GM18517 (cell line): ENCODE measurements around the gene SLC4A5.

Source experiments
- ATAC-seq: cut with Tn5 transposase; IDR thresholded peaks from one replicate; pipeline ENCODE4 v1.9.1; 2021; ENCODE audit warnings: mild to moderate bottlenecking, moderate library complexity; ENCODE audit not compliant: unreplicated experiment

The SLC4A5 gene, protein sequence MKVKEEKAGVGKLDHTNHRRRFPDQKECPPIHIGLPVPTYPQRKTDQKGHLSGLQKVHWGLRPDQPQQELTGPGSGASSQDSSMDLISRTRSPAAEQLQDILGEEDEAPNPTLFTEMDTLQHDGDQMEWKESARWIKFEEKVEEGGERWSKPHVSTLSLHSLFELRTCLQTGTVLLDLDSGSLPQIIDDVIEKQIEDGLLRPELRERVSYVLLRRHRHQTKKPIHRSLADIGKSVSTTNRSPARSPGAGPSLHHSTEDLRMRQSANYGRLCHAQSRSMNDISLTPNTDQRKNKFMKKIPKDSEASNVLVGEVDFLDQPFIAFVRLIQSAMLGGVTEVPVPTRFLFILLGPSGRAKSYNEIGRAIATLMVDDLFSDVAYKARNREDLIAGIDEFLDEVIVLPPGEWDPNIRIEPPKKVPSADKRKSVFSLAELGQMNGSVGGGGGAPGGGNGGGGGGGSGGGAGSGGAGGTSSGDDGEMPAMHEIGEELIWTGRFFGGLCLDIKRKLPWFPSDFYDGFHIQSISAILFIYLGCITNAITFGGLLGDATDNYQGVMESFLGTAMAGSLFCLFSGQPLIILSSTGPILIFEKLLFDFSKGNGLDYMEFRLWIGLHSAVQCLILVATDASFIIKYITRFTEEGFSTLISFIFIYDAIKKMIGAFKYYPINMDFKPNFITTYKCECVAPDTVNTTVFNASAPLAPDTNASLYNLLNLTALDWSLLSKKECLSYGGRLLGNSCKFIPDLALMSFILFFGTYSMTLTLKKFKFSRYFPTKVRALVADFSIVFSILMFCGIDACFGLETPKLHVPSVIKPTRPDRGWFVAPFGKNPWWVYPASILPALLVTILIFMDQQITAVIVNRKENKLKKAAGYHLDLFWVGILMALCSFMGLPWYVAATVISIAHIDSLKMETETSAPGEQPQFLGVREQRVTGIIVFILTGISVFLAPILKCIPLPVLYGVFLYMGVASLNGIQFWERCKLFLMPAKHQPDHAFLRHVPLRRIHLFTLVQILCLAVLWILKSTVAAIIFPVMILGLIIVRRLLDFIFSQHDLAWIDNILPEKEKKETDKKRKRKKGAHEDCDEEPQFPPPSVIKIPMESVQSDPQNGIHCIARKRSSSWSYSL

DNA sequence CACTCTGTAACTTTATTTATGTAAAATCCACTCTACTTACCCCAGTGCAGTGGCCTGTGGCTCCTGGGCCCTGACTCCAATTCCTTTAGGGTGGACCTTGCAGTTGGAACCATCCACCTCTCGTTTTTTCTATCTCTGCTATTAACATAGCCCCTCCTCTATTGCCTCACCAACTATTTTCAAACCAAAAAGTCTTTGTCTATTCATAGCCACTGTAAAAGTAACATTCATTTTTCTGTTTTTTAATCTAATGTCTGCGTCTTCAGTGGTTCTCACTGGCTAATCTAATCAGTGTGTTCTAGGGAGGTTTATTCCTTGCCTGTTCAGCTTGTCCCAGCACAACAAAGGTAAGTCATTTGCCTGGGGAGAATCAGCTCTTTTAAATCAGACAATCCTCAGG, at the start of gene SLC4A5:
Gene SLC4A5 (minus strand): TSS at position 101 of the 400 bp plus-strand sequence. CDS start 28,393 bp downstream, outside the sequence.
- no peak for ATAC-seq

DNA sequence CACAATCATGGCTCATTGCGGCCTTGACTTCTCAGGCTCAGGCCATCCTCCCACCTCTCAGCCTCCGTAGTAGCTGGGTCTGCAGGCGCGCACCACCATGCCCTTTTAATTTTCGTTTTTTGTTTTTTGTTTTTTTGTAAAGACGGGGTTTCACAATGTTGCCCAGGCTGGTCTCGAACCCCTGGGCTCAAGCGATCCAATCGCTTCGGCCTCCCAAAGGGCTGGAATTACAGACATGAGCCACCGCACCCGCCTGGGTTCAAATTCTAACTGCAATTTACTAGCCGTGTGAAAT, 49.2 kb upstream of the SLC4A5 start:
- ATAC-seq = no peak

DNA sequence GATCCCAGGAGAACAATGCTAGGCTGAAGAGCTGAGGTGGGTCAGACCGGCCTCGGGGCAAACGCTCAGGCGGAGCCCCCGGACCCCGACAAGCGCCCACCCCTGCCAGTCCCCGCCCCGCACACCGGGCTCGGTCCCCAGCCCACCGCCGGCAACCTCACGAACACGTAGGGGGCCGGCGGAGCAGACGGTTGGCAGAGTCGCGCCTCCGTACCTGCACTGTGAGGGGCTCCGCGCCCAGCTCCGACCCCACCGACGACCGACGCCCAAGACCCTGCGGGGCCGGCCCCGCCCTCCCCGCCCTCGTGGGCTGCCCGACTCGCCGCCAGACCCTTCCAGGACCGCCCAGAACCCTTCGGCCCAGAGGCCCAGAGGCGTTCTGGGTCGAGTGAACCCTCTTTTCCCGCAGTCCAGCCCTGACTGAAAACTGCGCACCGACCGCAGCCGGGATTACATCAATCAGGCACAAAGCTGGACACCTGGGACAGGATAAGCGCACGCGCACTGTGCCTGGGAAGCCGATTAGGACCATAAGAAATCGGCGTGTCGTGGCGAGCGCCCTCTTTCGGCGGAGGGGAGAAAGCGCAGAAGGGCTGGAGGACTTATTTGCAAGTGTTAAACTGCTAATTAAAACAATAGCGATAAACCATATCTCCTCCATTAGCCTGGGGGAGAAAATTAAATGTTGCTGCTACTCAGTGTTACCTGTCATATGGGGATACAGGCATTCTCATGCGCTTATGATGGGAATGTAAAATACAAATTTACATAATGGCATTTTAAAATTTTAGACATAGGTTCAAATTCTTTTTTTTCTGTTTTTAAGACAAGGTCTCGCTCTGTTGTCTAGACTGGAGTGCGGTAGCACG, 48.6 kb upstream of the SLC4A5 start:
- ATAC-seq = peak; percentile 69

DNA sequence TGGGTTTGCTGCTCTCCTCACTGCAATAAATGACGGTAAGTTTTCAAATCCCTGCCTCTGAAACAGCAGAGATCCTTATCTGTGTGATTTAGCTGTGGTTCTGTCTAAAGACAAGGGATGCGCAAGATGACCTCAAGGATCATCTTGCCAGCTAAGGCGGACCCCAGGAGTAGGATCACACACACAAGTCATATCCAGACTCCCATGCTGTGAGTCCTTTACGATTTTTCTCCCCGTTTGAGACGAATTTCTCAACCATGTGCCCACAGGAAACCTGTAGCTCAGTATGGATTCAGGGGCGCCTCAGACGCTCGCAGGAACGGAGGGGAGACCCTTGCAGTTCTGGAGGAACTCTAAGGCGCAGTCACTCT, 48.0 kb upstream of the SLC4A5 start:
- ATAC-seq = peak; percentile 19

DNA sequence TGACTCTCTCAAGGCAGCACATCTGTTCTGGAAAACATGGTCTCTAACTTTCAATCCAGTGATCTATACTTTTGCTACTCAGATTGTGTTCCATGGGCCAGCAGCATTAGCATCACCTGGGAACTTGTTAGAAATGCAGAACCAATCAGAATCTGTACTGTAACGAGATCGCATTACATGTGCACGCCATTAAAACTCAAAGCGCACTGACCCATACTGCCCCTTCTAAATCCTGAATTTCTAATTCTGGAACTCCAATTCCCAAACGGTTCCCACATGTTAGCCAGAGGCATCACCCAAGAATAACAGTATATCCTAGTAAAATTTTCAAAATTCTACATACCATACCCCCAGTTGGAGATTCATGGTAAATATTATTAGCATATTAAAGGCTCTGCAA, 47.4 kb upstream of the SLC4A5 start:
- ATAC-seq = no peak

DNA sequence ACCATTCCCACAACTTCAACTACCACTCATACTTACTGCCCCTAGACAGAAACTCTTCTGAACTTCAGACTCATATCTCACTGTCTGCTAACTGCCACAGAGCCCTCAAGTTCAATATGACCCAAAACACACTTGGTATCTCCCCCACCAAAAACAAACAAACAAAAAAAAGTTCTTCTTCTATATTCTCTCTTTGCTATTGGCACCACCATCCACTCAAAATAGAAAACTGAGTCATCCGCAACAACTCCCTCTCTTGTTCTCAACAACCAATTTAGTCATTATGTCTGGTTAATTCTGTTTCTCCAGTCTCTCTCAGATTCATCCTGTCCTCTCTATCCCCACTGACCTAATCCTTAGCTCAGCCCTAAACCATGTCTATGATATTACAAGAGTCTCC, 44.1 kb upstream of the SLC4A5 start:
- ATAC-seq = no peak

DNA sequence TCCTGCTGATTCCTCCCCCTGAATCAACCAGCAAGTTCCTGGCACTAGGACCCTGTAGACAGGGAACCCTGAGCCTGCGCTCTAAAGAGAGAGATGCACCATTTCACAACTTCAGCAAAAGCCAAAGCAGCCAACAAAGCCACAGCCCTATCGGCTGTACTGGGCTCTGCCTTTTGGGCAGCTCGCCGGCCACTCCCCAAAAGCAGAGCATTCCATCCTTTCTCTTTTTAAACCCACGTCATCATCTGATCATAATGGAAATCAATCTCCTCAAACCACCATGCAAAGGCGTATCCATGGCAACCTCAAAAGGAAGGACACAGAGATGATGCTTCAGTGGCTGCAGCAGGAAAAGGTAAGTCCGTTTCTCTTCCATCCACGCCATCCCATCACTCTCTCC, 42.2 kb upstream of the SLC4A5 start:
- no peak for ATAC-seq

DNA sequence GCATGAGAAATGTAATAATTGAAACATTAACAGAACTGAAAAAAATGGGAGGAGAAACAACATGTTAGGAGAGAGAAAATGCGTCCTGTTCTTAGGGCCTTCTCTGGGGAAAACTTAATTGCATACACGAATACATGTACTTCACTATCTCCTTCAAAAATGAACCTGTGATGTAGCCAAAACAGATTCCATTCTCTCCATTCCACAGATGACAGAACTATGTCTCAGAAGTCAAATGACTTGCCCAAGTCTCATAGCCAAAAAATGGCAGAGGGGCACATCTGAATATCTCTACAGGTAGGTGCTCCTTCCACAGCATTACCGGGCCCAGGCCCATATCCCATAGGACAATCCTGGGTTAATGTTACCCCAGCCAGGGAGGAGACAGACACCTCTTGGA, 40.8 kb upstream of the SLC4A5 start:
- ATAC-seq = no peak

DNA sequence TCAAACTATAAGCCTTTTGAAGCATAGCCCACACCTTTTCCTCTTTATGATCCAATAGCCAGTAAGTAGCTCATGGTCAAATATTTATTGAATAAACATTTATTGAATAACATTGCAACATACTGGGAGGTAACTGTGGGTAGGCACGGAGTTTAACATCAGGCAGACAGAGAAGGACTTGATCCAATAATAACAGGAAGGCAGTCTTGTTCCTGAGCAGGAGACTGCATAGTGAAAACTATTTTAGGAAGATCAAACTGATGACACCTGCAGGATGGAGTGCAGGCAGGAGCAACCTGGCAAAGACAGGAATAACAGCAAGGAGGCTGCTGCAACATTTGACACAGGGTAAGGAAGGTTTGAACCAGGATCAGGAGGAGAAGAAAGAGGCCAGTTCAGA, 40.0 kb upstream of the SLC4A5 start:
- no peak for ATAC-seq

DNA sequence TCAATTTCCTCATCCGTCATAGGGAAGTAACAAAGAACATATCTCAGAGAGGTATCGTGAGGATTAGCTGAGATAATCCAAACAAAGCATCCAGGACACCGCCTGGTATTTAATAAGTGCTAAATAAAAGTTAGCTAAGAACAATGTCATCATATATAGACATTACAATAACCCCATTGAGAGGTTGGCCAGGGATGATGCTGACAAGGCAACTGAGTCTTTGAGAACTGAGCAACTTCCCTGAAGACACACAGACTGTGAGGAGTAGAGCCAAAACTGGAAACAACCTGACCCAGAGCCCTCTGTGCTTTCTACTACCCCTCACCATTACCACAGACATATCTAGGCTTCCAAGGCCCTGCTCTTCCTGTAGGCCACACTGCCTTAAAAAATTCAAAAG, 38.5 kb upstream of the SLC4A5 start:
- ATAC-seq = no peak

DNA sequence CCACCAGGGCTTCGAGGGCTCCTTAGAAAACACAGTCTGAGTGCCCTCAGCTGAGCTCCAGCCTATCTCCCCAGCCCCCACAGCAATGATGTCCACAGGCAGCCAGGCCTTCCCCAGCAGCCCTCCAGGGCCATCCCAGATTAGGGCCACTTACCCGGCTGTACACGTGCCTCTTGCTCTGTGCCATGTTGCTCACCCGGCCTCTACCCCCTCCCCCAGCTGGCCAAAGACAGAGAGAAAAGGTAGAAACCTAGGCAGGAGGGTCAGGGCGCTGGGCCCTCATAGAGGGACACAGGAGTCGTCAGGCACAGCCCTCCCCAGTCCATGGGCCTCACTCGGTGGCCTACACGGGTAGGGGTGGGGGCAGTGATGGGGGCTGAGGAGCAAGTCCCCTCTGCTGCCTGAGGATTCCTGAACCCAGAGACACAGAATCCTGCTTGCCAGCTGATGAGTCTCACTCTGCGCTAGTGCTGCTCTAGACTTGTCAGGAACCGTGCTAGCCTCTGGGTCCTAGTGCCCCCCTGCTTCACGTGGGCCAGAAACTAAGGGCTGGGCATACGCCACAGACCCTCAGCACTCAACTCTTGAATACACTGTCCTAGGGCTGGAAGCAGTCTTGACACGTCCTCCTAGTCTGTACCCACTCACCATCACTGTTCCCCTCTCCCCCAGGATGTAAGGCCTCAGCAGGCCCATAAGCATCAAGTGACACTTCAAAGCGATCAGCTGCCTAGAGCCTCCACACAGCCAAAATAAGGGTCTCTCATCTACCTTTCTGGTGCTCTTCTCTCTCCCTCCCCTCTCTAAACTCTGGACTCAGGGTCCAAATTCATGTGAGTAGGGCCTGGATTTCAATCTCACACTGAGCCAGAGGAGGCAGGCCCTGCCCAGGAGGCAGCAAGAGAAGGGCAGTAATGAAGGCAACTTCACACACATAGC, 36.9 kb upstream of the SLC4A5 start, which contains the start of gene DCTN1:
Gene DCTN1 (minus strand): TSS at position 461 of the 939 bp plus-strand sequence. CDS start 274 bp downstream, at position 187.
- no peak for ATAC-seq

DNA sequence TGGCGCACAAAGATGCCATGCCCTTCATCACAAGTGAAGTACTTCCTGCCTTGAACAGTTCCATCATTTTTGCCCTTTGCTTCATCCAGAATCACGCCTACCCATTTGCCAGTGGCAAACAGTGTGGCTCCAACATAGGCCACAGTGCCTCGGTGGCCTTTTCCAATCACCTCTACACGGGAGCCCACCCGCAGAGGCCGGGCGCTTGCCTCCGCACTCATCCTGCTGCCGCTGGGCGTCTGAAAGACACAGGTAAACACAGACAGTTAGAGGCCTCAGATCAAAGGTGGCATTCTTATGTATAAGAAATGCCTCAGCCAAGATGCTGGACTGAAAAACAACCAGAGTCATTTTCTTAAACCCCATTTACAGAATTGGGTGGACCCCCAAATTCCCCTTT, 34.8 kb upstream of the SLC4A5 start:
- ATAC-seq = no peak

DNA sequence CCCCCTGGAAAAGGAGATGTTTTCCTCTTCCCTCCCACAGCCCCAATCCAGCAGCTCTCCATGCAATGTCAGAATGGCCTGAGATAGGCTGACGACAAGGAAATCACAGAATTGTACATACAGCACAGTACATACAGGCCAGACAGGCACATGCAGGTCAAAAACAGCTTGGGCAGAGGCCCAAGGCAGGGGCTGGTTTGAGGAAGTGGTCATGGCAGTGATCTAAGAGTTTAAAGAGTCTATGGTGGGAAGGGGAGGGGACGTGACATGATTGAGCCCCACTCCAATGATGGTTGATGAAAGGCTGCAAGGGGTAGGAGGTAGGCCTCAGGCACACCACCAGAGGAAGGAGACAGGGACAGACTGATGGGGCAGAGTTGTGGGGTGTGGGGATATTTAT, 32.6 kb upstream of the SLC4A5 start:
- ATAC-seq = no peak

DNA sequence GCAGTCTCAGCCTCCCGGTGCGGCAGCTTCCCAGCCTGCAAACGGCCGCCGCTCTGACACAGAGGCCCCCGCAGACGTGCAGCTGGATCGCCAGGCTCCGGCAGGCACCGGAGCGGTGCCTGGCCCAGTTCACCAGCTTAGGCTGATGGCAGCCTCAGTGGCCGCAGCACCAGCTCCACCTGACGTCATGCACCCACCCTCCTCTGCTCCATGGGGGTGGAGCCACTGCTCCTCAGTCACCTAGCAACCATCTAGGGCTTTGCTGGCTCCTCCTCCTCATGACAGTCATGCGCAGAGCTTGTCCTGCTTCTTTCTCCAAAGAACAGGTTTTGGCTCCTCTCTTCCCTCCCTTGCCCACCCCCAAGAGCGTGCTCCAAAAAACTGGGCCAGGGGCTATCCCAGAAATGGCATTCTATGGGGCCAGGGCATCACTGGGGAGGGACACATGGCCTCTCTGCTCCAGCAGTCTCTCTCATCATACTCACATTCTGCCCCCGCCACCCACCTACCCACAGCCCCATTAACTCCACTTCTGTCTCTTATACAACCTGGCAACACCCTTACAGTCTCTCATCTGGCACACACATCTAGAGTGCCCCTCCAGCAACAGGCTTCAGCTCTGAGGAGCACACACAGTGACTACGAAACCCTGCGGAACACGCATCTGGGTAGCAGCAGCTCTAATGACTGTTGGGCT, 31.4 kb upstream of the SLC4A5 start:
- ATAC-seq = no peak

DNA sequence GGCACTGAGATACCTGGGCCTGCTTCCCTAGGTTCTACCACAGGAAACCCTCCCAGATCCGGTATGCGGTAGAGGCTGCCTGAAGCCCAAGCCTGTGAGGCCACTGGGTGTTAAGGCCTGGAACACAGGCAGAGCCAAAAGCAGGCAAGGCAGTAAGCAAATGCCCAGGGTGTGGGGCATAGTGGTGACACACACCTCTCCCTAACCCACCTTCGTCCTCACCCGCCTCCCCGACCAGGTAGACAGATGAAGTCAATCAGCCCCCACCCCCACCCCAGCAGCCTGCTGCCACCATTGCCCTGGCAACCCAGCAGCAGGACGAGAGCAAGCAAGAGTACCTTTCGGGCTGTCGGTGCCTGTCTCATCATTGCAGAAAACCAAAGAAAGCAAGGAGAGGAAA, 30.8 kb upstream of the SLC4A5 start:
- ATAC-seq = no peak

DNA sequence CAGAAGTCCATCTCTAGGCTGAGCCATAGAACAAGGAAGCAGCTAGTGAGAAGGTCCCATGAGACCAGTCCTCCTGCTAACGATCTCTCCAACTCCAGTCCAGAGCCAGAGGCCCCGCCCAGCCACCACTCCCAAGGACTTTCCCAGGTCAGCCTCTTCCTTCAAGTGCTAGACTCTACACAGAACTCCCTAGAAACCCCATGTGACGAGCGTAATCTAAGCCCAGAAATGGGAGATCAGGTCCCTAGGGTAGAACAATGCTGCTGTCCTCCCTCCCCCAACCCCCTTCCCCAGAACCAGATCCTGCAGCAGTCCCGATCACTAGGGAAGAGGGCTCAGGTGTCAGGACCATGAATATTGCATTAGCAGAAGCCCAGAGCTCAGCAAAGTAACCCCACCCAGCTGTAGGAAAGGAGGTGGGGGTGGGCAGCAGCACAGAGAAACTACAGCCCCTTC, 30.0 kb upstream of the SLC4A5 start:
- ATAC-seq = no peak

DNA sequence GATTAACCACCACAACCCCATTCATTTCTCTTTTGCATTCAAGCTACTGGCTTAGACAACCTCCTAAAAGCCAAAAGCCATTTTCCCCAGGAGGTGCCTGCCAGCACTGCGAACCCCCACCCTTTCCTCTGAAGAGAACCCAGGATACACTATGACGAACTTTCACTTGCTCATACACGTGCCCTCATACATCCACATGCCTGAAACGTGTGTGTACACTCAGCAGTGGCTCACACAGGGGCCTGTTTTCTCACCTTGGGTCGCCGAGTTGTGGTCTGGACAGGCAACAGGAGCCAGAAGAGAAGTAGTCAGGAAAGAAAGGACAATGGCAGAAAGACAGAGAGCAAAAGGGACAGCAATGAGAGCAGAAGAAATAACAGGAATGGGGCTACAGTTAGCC, 29.5 kb upstream of the SLC4A5 start:
- ATAC-seq = no peak

DNA sequence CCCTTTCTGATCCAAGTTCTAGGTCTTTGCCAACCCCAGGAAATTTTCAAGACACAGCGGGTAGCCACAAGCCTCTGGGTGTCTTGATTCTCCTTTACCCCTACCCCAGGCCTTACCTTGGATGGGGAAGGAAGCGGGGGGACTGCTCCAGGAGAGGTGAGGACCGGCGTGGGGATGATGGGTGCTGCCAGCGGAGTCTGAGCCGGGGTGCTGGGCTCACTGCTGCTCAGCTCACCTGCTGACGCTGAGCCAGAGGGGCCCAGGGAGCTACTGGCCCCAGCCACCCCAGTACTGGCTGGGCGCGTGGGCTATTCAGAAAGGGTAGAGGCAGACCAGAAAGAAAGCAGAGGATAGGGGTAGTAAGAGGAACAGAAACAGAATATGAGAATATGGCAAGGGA, 28.2 kb upstream of the SLC4A5 start:
- ATAC-seq = no peak

DNA sequence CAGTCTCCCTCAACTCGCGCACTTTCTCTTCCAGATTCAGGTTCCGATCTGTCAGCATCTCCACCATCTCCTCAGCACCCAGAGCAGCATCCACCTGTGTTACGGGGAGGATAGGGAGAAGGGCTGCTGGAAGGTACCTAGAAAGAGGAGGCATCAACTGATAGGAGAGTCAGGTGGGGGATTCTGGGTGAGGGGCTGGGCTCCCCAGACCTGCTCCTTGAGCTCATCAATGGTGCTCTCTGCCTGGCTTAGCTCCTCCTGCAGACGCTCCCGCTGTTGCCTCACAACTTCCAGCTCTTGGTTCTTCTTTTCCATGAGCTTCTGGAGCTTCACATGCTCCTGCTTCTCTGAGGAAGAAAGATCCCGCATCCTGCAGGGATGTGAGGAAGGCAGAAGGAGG, 26.8 kb upstream of the SLC4A5 start:
- no peak for ATAC-seq
